ENCODE measurements around the gene SLC49A3. TPM values are rescaled to one million over a fixed set of nuclear protein-coding genes. Genes with fewer than 3 reads are reported as not detected.

Gene SLC49A3
- total RNA-seq, 1 donor from 2014 or later: 2.3 TPM

GRCh38 chr4:687048-687970 is 1.6 kb downstream of the SLC49A3 start:
- Mint-ChIP-seq H3K27me3 (peaks cover 3% of the 10 kb centered on the region), H3K36me3 (ENCODE audit: low read depth) (no peaks in the 10 kb centered on the region), H3K27ac (no peak overlapping the region), H3K4me3 (no peak overlapping the region), H3K4me1 (no peaks in the 10 kb centered on the region), H3K9me3 (no peaks in the 10 kb centered on the region)
- ChIA-PET POLR2A (no interaction called here), CTCF (interaction anchor here (1.6 kb wide), 1 partner anchor 55 kb away, joined by 3 read pairs; no protein-coding TSS in a partner anchor)
- intact Hi-C loops (cut with micrococcal nuclease): no loop called here
- DNase-seq (no peak), ATAC-seq (ENCODE audit: low read depth) (no peak)
- TF ChIP-seq, protein P1, sequence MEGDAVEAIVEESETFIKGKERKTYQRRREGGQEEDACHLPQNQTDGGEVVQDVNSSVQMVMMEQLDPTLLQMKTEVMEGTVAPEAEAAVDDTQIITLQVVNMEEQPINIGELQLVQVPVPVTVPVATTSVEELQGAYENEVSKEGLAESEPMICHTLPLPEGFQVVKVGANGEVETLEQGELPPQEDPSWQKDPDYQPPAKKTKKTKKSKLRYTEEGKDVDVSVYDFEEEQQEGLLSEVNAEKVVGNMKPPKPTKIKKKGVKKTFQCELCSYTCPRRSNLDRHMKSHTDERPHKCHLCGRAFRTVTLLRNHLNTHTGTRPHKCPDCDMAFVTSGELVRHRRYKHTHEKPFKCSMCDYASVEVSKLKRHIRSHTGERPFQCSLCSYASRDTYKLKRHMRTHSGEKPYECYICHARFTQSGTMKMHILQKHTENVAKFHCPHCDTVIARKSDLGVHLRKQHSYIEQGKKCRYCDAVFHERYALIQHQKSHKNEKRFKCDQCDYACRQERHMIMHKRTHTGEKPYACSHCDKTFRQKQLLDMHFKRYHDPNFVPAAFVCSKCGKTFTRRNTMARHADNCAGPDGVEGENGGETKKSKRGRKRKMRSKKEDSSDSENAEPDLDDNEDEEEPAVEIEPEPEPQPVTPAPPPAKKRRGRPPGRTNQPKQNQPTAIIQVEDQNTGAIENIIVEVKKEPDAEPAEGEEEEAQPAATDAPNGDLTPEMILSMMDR (IDR thresholded peaks at IDR 0.05): no peak

GRCh38 chr4:686413-687040 is 2.4 kb downstream of the SLC49A3 start:
- H3K27me3 Mint-ChIP-seq: peaks cover 3% of the 10 kb centered on the region
- TF ChIP-seq, protein P1 (IDR thresholded peaks at IDR 0.05): no peak
- POLR2A ChIA-PET: no interaction called here
- no peak overlapping the region for H3K4me3 Mint-ChIP-seq
- no peaks in the 10 kb centered on the region for H3K4me1 Mint-ChIP-seq
- no peak overlapping the region for H3K27ac Mint-ChIP-seq
- intact Hi-C loops (cut with micrococcal nuclease): no loop called here
- no peaks in the 10 kb centered on the region for H3K9me3 Mint-ChIP-seq
- CTCF ChIA-PET: interaction anchor here (1.6 kb wide), 1 partner anchor 56 kb away, joined by 3 read pairs; no protein-coding TSS in a partner anchor
- DNase-seq: no peak
- no peaks in the 10 kb centered on the region for H3K36me3 Mint-ChIP-seq (ENCODE audit: low read depth)
- no peak for ATAC-seq (ENCODE audit: low read depth)

DNA sequence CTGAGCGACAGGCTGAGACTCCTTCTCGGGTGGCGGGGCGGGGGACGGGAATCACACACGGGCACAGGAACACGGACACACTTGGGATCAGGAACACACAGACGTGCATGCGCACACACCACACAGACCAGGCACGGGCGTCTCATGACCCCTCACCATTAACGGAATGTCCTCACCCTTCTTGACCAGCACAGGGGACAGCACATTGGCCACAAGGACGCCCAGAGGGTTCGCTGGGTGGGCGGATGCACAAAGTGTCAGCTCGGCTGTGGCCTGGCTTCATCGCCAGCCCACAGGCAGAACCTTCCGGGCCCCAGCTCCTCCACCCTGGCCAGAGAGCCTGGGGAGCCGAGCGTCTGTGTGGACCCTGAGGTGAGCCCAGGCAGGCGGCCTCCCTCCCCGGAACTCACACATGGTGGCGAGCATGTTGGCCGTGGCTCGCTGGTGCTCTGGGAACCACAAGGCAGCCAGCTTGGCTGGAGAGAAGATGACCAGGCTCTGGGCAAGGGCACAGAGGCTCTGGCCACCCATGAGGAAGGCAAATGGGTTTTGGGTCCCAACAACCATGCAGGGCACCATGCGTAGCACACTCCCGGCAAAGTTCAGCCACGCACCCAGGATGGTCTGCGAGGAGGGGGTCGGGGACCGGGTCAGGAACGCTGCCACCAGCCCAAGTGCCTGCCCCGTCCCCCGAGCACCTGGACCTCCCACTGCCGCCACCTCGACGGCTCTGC is 3.1 kb downstream of the SLC49A3 start:
- H3K27me3 Mint-ChIP-seq: peaks cover 3% of the 10 kb centered on the region
- no peak overlapping the region for H3K27ac Mint-ChIP-seq
- H3K36me3 Mint-ChIP-seq (ENCODE audit: low read depth): no peaks in the 10 kb centered on the region
- TF ChIP-seq, protein P1 (IDR thresholded peaks at IDR 0.05): no peak
- CTCF ChIA-PET: interaction anchor here (1.6 kb wide), 1 partner anchor 57 kb away, joined by 3 read pairs; no protein-coding TSS in a partner anchor
- ATAC-seq (ENCODE audit: low read depth): no peak
- H3K9me3 Mint-ChIP-seq: no peaks in the 10 kb centered on the region
- H3K4me1 Mint-ChIP-seq: peaks cover under 1% of the 10 kb centered on the region
- no peak for DNase-seq
- no peak overlapping the region for H3K4me3 Mint-ChIP-seq
- POLR2A ChIA-PET: interaction anchor here (1.2 kb wide), 1 partner anchor 12 kb away, joined by 3 read pairs; the partner anchor contains the start of genes ATP5ME and MYL5
- intact Hi-C loops (cut with micrococcal nuclease): no loop called here

- Mint-ChIP-seq H3K9me3 (no peaks in the 10 kb centered on the region), H3K4me3 (no peak overlapping the region), H3K4me1 (peaks cover 11% of the 10 kb centered on the region), H3K27me3 (peaks cover 3% of the 10 kb centered on the region), H3K27ac (no peak overlapping the region), H3K36me3 (ENCODE audit: low read depth) (no peaks in the 10 kb centered on the region)
- no peak for ATAC-seq (ENCODE audit: low read depth)
- ChIA-PET POLR2A (interaction anchor here (0.8 to 1.2 kb wide), 3 partner anchors 9 to 97 kb away, joined by 3 read pairs; partner anchors contain the start of genes ATP5ME and MYL5), CTCF (interaction anchor here (0.8 to 1.8 kb wide), 3 partner anchors 11 to 58 kb away, joined by 3 to 5 read pairs (median 4); partner anchors contain the start of genes ATP5ME and MYL5)
- TF ChIP-seq, protein P1 (IDR thresholded peaks at IDR 0.05): no peak
- intact Hi-C loops (cut with micrococcal nuclease): no loop called here
- no peak for DNase-seq
Observed at GRCh38 chr4:684623-685327, 4.2 kb downstream of the SLC49A3 start.
